ENCODE results near the gene COLQ.

DNA sequence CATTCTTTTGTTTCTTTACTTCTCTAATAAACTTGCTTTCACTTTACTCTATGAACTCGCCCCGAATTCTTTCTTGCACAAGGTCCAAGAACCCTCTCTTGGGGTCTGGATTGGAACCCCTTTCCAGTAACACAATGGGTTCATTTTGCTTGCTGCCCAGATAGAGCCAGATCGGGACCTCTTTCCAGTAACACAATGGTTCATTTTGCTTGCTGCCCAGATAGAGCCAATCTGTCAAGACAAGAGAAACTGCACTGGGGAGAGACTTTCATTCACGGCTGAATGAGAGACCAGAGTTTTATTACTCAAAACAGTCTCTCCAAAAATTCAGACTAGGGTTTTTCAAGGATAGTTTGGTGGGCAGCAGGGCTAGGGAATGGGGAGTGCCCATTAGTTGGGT, 119.6 kb downstream of the COLQ start:
- no peak for TF ChIP-seq POLR2A (IDR thresholded peaks at IDR 0.05)
- TF ChIP-seq, protein P1, sequence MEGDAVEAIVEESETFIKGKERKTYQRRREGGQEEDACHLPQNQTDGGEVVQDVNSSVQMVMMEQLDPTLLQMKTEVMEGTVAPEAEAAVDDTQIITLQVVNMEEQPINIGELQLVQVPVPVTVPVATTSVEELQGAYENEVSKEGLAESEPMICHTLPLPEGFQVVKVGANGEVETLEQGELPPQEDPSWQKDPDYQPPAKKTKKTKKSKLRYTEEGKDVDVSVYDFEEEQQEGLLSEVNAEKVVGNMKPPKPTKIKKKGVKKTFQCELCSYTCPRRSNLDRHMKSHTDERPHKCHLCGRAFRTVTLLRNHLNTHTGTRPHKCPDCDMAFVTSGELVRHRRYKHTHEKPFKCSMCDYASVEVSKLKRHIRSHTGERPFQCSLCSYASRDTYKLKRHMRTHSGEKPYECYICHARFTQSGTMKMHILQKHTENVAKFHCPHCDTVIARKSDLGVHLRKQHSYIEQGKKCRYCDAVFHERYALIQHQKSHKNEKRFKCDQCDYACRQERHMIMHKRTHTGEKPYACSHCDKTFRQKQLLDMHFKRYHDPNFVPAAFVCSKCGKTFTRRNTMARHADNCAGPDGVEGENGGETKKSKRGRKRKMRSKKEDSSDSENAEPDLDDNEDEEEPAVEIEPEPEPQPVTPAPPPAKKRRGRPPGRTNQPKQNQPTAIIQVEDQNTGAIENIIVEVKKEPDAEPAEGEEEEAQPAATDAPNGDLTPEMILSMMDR (IDR thresholded peaks at IDR 0.05): no peak

Data from tibial nerve (tissue), 3 donors.